Liver (tissue), 9 donors: Measurements from ENCODE around the gene ANKRD50. TPM values are rescaled to one million over a fixed set of nuclear protein-coding genes. Genes with fewer than 3 reads are reported as not detected.

Experiments
- DNase-seq: peaks from one replicate; pipeline ENCODE4 v3.0.0-alpha.2; 2017; ENCODE audit warnings: low spot score
- H3K27ac ChIP-seq, 2 donors: one replicate each; pipeline ENCODE4 v1.7.0; 2013; ENCODE audit warnings: inconsistent platforms in 2 of 2, low read length in 2 of 2, control low read depth in 1 of 2, low read depth in 1 of 2, mild to moderate bottlenecking in 1 of 2
- H3K27me3 ChIP-seq, 4 donors: one replicate each; pipeline versions ENCODE4 v1.6.1 to v1.7.0; 2013; ENCODE audit warnings: low read length in 3 of 4, inconsistent platforms in 1 of 4, mild to moderate bottlenecking in 1 of 4, moderate library complexity in 1 of 4; ENCODE audit not compliant: control insufficient read depth in 4 of 4, insufficient read depth in 4 of 4
- H3K36me3 ChIP-seq, 4 donors: one replicate each; pipeline versions ENCODE4 v1.6.1 to v1.7.0; 2013; ENCODE audit warnings: low read length in 3 of 4, mild to moderate bottlenecking in 3 of 4, low read depth in 1 of 4, moderate library complexity in 1 of 4; ENCODE audit not compliant: control insufficient read depth in 4 of 4, insufficient read depth in 3 of 4
- H3K4me1 ChIP-seq, 4 donors: one replicate each; pipeline versions ENCODE4 v1.6.1 to v1.7.0; 2013; ENCODE audit warnings: low read length in 3 of 4, mild to moderate bottlenecking in 3 of 4, moderate library complexity in 1 of 4; ENCODE audit not compliant: control insufficient read depth in 4 of 4, insufficient read depth in 4 of 4
- H3K4me3 ChIP-seq, 3 donors: one replicate each; pipeline versions ENCODE4 v1.6.1 to v1.7.0; 2013; ENCODE audit warnings: low read length in 3 of 3, control low read depth in 1 of 3, low read depth in 1 of 3, mild to moderate bottlenecking in 1 of 3
- H3K9ac ChIP-seq, 2 donors: one replicate each; pipeline ENCODE4 v1.7.0; 2013; ENCODE audit warnings: low read length in 2 of 2, mild to moderate bottlenecking in 2 of 2, moderate library complexity in 2 of 2, control low read depth in 1 of 2, low read depth in 1 of 2
- H3K9me3 ChIP-seq, 4 donors: one replicate each; pipeline versions ENCODE4 v1.6.1 to v1.7.0; 2013; ENCODE audit warnings: low read length in 3 of 4; ENCODE audit not compliant: control insufficient read depth in 4 of 4
- ATF3 ChIP-seq: IDR thresholded peaks from 2 replicates; pipeline ENCODE4 v1.6.1; 2016; ENCODE audit warnings: antibody characterized with exemption
- CTCF ChIP-seq: fragments of 150-350 bp; IDR thresholded peaks from 2 replicates; pipeline ENCODE4 v1.5.1; 2017; ENCODE audit warnings: improper control_type of control experiment, low read depth, low read length; ENCODE audit not compliant: missing input control
- EGR1 ChIP-seq, 2 donors: IDR thresholded peaks; 2 replicates each; pipeline ENCODE4 v1.6.1; 2016 to 2018; ENCODE audit warnings: antibody characterized with exemption in 2 of 2, low read depth in 2 of 2
- FOXA1 ChIP-seq: IDR thresholded peaks from 2 replicates; pipeline ENCODE4 v1.6.1; 2016; ENCODE audit warnings: antibody characterized with exemption
- FOXA2 ChIP-seq: IDR thresholded peaks from 2 replicates; pipeline ENCODE4 v1.6.1; 2016; ENCODE audit warnings: antibody characterized with exemption
- GABPA ChIP-seq, 2 donors: IDR thresholded peaks in 1 of 2; conservative IDR thresholded peaks in 1 of 2; 2 replicates each; pipeline ENCODE4 v1.6.1; 2016; ENCODE audit warnings: antibody characterized with exemption in 2 of 2, mild to moderate bottlenecking in 1 of 2, moderate library complexity in 1 of 2
- HNF4A ChIP-seq, 2 donors: conservative IDR thresholded peaks; 2 replicates each; pipeline ENCODE4 v1.6.1; 2016; ENCODE audit warnings: antibody characterized with exemption in 2 of 2, mild to moderate bottlenecking in 2 of 2
- HNF4G ChIP-seq: IDR thresholded peaks from 2 replicates; pipeline ENCODE4 v1.6.1; 2016; ENCODE audit warnings: antibody characterized with exemption
- JUND ChIP-seq, 2 donors: IDR thresholded peaks; 2 replicates each; pipeline ENCODE4 v1.6.1; 2016; ENCODE audit warnings: antibody characterized with exemption in 2 of 2
- NR2F2 ChIP-seq: IDR thresholded peaks from 2 replicates; pipeline ENCODE4 v1.6.1; 2016; ENCODE audit warnings: antibody characterized with exemption
- RAD21 ChIP-seq, 2 donors: IDR thresholded peaks; 2 replicates each; pipeline ENCODE4 v1.6.1; 2016; ENCODE audit warnings: antibody characterized with exemption in 2 of 2, mild to moderate bottlenecking in 2 of 2
- REST ChIP-seq: IDR thresholded peaks from 2 replicates; pipeline ENCODE4 v1.6.1; 2016; ENCODE audit warnings: antibody characterized with exemption, mild to moderate bottlenecking
- RXRA ChIP-seq, 2 donors: IDR thresholded peaks; 2 replicates each; pipeline ENCODE4 v1.6.1; 2017 to 2018; ENCODE audit warnings: antibody characterized with exemption in 2 of 2, mild to moderate bottlenecking in 1 of 2
- SP1 ChIP-seq: IDR thresholded peaks from 2 replicates; pipeline ENCODE4 v1.6.1; 2018; ENCODE audit warnings: antibody characterized with exemption, mild to moderate bottlenecking
- TAF1 ChIP-seq: conservative IDR thresholded peaks from 2 replicates; pipeline ENCODE4 v1.6.1; 2016; ENCODE audit warnings: antibody characterized with exemption, mild to moderate bottlenecking
- YY1 ChIP-seq: IDR thresholded peaks from 2 replicates; pipeline ENCODE4 v1.6.1; 2016; ENCODE audit warnings: antibody characterized with exemption, mild to moderate bottlenecking
- WGBS: extraction: QIAGEN DNeasy Blood & Tissue Kit; methylation state at CpG from one replicate; pipeline ENCODE4 v1.1.7; 2013; 5-methylcytosine and 5-hydroxymethylcytosine counted together
- polyA plus RNA-seq, 2 donors: library from polyadenylated mRNA; stranded (reverse) in 1 of 2; unstranded in 1 of 2; fragments of 200-250 nt in 1 of 2; fragments of >200 nt in 1 of 2; fragmentation: Nextera tagmentation in 1 of 2; extraction: Ambion mirVana in 1 of 2; gene quantifications; one replicate each; pipeline versions ENCODE4 v1.2.1 to v1.2.3, GENCODE V29; 2013 to 2015
- total RNA-seq, 2 donors: library from RNA; depleted of rRNA; stranded (reverse); fragments of >200 nt; gene quantifications; one replicate each; pipeline ENCODE4 v1.2.3, GENCODE V29; 2014
- TF ChIP-seq, protein P1 (sequence below): IDR thresholded peaks from 2 replicates; pipeline ENCODE4 v1.6.1; 2016; ENCODE audit warnings: antibody characterized with exemption
- TF ChIP-seq, protein P2 (sequence below): IDR thresholded peaks from 2 replicates; pipeline ENCODE4 v1.6.1; 2016; ENCODE audit warnings: antibody characterized with exemption
- donor health status: healthy.
- donor health status: healthy.
- donor health status: healthy.
- donor health status: healthy.
- donor health status: healthy.

Gene ANKRD50
- total and polyA plus RNA-seq, 4 donors = 2.4 to 16.7 (median 6.0) TPM

DNA sequence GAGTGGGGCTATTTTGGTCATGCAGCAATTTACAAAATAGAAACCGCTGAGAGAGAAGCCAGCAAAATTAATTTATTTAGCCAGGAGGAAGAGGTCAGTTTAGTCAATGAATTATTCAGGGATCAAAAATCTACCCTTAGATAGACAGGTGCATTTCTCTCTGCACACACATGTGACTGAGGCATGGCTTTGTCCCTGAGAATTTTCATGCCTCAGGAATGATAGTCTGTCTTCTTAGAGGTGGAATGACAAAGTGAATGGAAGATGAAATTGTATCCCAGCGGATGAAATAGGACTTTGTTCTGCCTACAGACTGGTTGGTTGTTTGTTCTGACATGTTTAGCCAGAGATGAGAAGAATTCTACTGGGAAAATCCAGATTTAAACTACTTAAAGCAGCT, 46.0 kb downstream of the ANKRD50 start (continued):
- TF ChIP-seq, protein P1, sequence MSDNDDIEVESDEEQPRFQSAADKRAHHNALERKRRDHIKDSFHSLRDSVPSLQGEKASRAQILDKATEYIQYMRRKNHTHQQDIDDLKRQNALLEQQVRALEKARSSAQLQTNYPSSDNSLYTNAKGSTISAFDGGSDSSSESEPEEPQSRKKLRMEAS = no peak
- TF ChIP-seq FOXA1 (no peak), YY1 (no peak), SP1 (no peak), HNF4G (no peak), ATF3 (no peak)

- no peak overlapping the region for H3K4me3 ChIP-seq
- no peaks in the 10 kb centered on the region for H3K27me3 ChIP-seq
- no peaks in the 10 kb centered on the region for H3K4me1 ChIP-seq
- DNase-seq = no peak
- H3K27ac ChIP-seq = no peak overlapping the region
- 88% methylated on average over 1 of the region's 1 CpG for WGBS
- H3K36me3 ChIP-seq = no peaks in the 10 kb centered on the region
- no peak overlapping the region for H3K9ac ChIP-seq
- no peaks in the 10 kb centered on the region for H3K9me3 ChIP-seq
- no peak for TF ChIP-seq ATF3
These were observed 53.7 kb downstream of the ANKRD50 start for GRCh38 chr4:124658795-124659194.

DNA sequence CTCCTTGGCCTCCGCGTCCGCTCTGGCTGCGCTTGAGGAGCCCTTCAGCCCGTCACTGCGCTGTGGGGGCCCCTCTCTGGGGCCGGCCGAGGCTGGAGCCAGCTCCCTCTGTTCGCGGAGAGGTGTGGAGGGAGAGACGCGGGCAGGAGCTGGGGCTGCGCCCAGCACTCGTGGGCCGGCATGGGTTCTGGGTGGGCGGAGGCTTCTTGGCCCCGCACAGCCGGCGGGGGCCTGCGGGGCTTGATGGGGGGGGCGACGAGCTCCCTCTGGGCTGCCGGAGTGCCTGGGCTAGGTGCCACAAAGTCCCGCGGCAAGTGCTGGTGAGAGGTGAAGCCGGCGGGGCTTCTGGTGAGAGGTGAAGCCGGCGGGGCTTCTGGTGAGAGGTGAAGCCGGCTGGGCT, 61.9 kb downstream of the ANKRD50 start:
- DNase-seq = no peak

More for the DNA sequence above, 61.9 kb downstream of the ANKRD50 start:
- H3K36me3 ChIP-seq = no peaks in the 10 kb centered on the region
- no peak overlapping the region for H3K4me3 ChIP-seq
- H3K9me3 ChIP-seq = peaks cover 0 to 2% (median 0%) of the 10 kb centered on the region in 4 donors
- TF ChIP-seq EGR1 (IDR thresholded peaks at IDR 0.05; ENCODE audit: low read depth in 2 of 2) (no peak), NR2F2 (no peak), FOXA1 (no peak), YY1 (no peak), SP1 (no peak), FOXA2 (no peak), GABPA (IDR thresholded peaks at IDR 0.05 in 1 of 2, conservative IDR thresholded peaks at IDR 0.05 in 1 of 2) (no peak), HNF4A (conservative IDR thresholded peaks at IDR 0.05) (no peak), RXRA (IDR thresholded peaks at IDR 0.05) (no peak), REST (no peak), CTCF (no peak), RAD21 (IDR thresholded peaks at IDR 0.05) (no peak), HNF4G (no peak), TAF1 (no peak), JUND (IDR thresholded peaks at IDR 0.05) (no peak), ATF3 (no peak)
- TF ChIP-seq, protein P2, sequence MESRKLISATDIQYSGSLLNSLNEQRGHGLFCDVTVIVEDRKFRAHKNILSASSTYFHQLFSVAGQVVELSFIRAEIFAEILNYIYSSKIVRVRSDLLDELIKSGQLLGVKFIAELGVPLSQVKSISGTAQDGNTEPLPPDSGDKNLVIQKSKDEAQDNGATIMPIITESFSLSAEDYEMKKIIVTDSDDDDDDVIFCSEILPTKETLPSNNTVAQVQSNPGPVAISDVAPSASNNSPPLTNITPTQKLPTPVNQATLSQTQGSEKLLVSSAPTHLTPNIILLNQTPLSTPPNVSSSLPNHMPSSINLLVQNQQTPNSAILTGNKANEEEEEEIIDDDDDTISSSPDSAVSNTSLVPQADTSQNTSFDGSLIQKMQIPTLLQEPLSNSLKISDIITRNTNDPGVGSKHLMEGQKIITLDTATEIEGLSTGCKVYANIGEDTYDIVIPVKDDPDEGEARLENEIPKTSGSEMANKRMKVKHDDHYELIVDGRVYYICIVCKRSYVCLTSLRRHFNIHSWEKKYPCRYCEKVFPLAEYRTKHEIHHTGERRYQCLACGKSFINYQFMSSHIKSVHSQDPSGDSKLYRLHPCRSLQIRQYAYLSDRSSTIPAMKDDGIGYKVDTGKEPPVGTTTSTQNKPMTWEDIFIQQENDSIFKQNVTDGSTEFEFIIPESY = no peak
- TF ChIP-seq, protein P1 = no peak
- no peaks in the 10 kb centered on the region for H3K27me3 ChIP-seq
- no peak overlapping the region for H3K9ac ChIP-seq
- 97% methylated on average over 30 of the region's 30 CpGs for WGBS
- H3K27ac ChIP-seq = no peak overlapping the region
- peaks cover 0 to 4% (median 1%) of the 10 kb centered on the region in 4 donors for H3K4me1 ChIP-seq
